Thyroid gland (tissue), 4 donors: ENCODE results near the gene PLCG1. TPM values are rescaled to one million over a fixed set of nuclear protein-coding genes. Genes with fewer than 3 reads are reported as not detected.
A peak's percentile ranks its signal among the peaks of the same experiment; 100 is the strongest.

Experiments used
- DNase-seq, 2 donors: peaks; one replicate each; pipeline ENCODE4 v3.0.0-alpha.2; 2019
- H3K27ac ChIP-seq, 3 donors: fragments of 200-600 bp; sonication (generic); 1 replicate in 2 of 3; 2 replicates in 1 of 3; pipeline ENCODE4 v1.5.1; 2016 to 2019; ENCODE audit warnings: mild to moderate bottlenecking in 1 of 3, moderate library complexity in 1 of 3
- H3K27me3 ChIP-seq: fragments of 200-600 bp; sonication (generic); one replicate; pipeline ENCODE4 v1.5.1; 2019
- H3K36me3 ChIP-seq, 2 donors: fragments of 200-600 bp; sonication (generic); one replicate each; pipeline ENCODE4 v1.5.1; 2016 to 2019
- H3K4me1 ChIP-seq, 2 donors: fragments of 200-600 bp; sonication (generic); one replicate each; pipeline ENCODE4 v1.5.1; 2017 to 2019
- H3K4me3 ChIP-seq, 3 donors: fragments of 200-600 bp; sonication (generic); replicated peaks in 1 of 3; 1 replicate in 2 of 3; 2 replicates in 1 of 3; pipeline ENCODE4 v1.5.1; 2016; ENCODE audit warnings: mild to moderate bottlenecking in 1 of 3
- H3K9me3 ChIP-seq: fragments of 200-600 bp; sonication (generic); one replicate; pipeline ENCODE4 v1.5.1; 2017
- CTCF ChIP-seq, 6 experiments: fragments of 200-600 bp in 3 of 6; fragments of 450-650 bp in 3 of 6; sonication (generic) in 3 of 6; IDR thresholded peaks; one replicate each; pipeline ENCODE4 v1.5.1; 2016 to 2019; ENCODE audit warnings: antibody characterized with exemption in 6 of 6, mild to moderate bottlenecking in 2 of 6, inconsistent platforms in 1 of 6, moderate library complexity in 1 of 6
- POLR2A ChIP-seq, 2 donors: fragments of 450-650 bp; IDR thresholded peaks; one replicate each; pipeline ENCODE4 v1.6.1; 2017; ENCODE audit warnings: antibody characterized with exemption in 2 of 2, mild to moderate bottlenecking in 2 of 2, moderate library complexity in 1 of 2
- WGBS, 2 donors: methylation state at CpG; one replicate each; pipeline ENCODE4 v1.1.5; 2017; 5-methylcytosine and 5-hydroxymethylcytosine counted together
- intact Hi-C: fragments of 100-400 bp; cut with DNase I; formaldehyde crosslinking; loops from one replicate; pipeline ENCODE4 v1.15.1; 2023
- total RNA-seq, 4 donors: library from RNA; depleted of rRNA; stranded (reverse); fragments of >200 nt; gene quantifications; one replicate each; pipeline ENCODE4 v1.2.3, GENCODE V29; 2016

The PLCG1 gene
- total RNA-seq, 4 donors from 2014 or later: 146 to 252 (median 164) TPM

- DNase-seq: no peak
- intact Hi-C loops: loop anchor here (10.0 kb wide), 1 partner anchor 252 kb away; no protein-coding TSS in a partner anchor
- no peak for TF ChIP-seq POLR2A (IDR thresholded peaks at IDR 0.05)
- TF ChIP-seq CTCF (IDR thresholded peaks at IDR 0.05): no peak
- no peak overlapping the region for H3K4me3 ChIP-seq
- H3K27ac ChIP-seq: peak overlapping the region in 2 of 3 donors; percentile 63 to 72
- H3K4me1 ChIP-seq: peaks cover 25 to 39% of the 10 kb centered on the region in 2 donors
- WGBS, 2 donors: 92 to 98% methylated on average over 10 to 11 of the region's 11 CpGs
- H3K27me3 ChIP-seq: no peaks in the 10 kb centered on the region
- H3K36me3 ChIP-seq: peaks cover 49 to 64% of the 10 kb centered on the region in 2 donors
- no peaks in the 10 kb centered on the region for H3K9me3 ChIP-seq
Observed at GRCh38 chr20:41162396-41162795, 25.1 kb downstream of the PLCG1 start.

- intact Hi-C loops: loop anchor here (10.0 kb wide), 1 partner anchor 251 kb away; no protein-coding TSS in a partner anchor
- Histone ChIP-seq H3K4me1 (peaks cover 11 to 25% of the 10 kb centered on the region in 2 donors), H3K36me3 (peaks cover 62 to 76% of the 10 kb centered on the region in 2 donors), H3K4me3 (no peak overlapping the region), H3K27ac (no peak overlapping the region), H3K27me3 (no peaks in the 10 kb centered on the region), H3K9me3 (no peaks in the 10 kb centered on the region)
- WGBS, 2 donors: 95 to 97% methylated on average over 10 to 11 of the region's 11 CpGs
- no peak for DNase-seq
- TF ChIP-seq POLR2A (IDR thresholded peaks at IDR 0.05) (no peak), CTCF (IDR thresholded peaks at IDR 0.05) (no peak)
Observed at GRCh38 chr20:41163821-41164220, 26.5 kb downstream of the PLCG1 start.

GRCh38 chr20:41165001-41165882 is 27.9 kb downstream of the PLCG1 start:
- H3K4me3 ChIP-seq: no peak overlapping the region
- 90 to 95% methylated on average over 23 to 24 of the region's 24 CpGs for WGBS, 2 donors
- no peaks in the 10 kb centered on the region for H3K27me3 ChIP-seq
- no peaks in the 10 kb centered on the region for H3K9me3 ChIP-seq
- no peak overlapping the region for H3K27ac ChIP-seq
- peak in 1 of 2 donors; percentile 0 for DNase-seq
- H3K36me3 ChIP-seq: peaks cover 77 to 81% of the 10 kb centered on the region in 2 donors
- TF ChIP-seq CTCF (IDR thresholded peaks at IDR 0.05) (no peak), POLR2A (IDR thresholded peaks at IDR 0.05) (no peak)
- intact Hi-C loops: loop anchor here (10.0 kb wide), 1 partner anchor 250 kb away; no protein-coding TSS in a partner anchor
- peaks cover 6 to 13% of the 10 kb centered on the region in 2 donors for H3K4me1 ChIP-seq

GRCh38 chr20:41166201-41167117 is 29.1 kb downstream of the PLCG1 start:
- no peaks in the 10 kb centered on the region for H3K27me3 ChIP-seq
- no peak overlapping the region for H3K27ac ChIP-seq
- WGBS, 2 donors: 92% methylated on average over 25 of the region's 27 CpGs
- no peaks in the 10 kb centered on the region for H3K9me3 ChIP-seq
- TF ChIP-seq POLR2A (IDR thresholded peaks at IDR 0.05): no peak
- TF ChIP-seq CTCF (IDR thresholded peaks at IDR 0.05): no peak
- peaks cover 5% of the 10 kb centered on the region in 2 donors for H3K4me1 ChIP-seq
- intact Hi-C loops: loop anchor here (10.0 kb wide), 1 partner anchor 248 kb away; no protein-coding TSS in a partner anchor
- DNase-seq: peak; percentile 0 to 3
- H3K36me3 ChIP-seq: peaks cover 82 to 83% of the 10 kb centered on the region in 2 donors
- H3K4me3 ChIP-seq: no peak overlapping the region
